ENCODE measurements around the gene CFAP299. TPM values are rescaled to one million over a fixed set of nuclear protein-coding genes. Genes with fewer than 3 reads are reported as not detected.

CFAP299 gene
- total and polyA plus RNA-seq, 2 of the 8 experiments (the other 6 are each of a cell fraction or from before 2014, with no cell fraction given): not detected

GRCh38 chr4:80393246-80393969, 57.9 kb downstream of the CFAP299 start (continued):
- TF ChIP-seq NANOG (IDR thresholded peaks at IDR 0.05; ENCODE audit: insufficient read depth, low read depth, low read length, poor library complexity, severe bottlenecking): no peak
- no peak for TF ChIP-seq SUZ12 (IDR thresholded peaks at IDR 0.05; ENCODE audit: low read length)
- no peak for TF ChIP-seq TAF7 (optimal IDR thresholded peaks at IDR 0.05; ENCODE audit: borderline replicate concordance, low read depth, low read length)
- no peak for TF ChIP-seq HDAC2 (IDR thresholded peaks at IDR 0.05; ENCODE audit: borderline replicate concordance in 1 of 2, low read depth in 2 of 2, low read length in 2 of 2)
